K562 (cell line): ENCODE measurements around the gene TP53I3. TPM values are rescaled to one million over a fixed set of nuclear protein-coding genes. Genes with fewer than 3 reads are reported as not detected.
A peak's percentile ranks its signal among the peaks of the same experiment; 100 is the strongest.

Experiments
- BMI1 ChIP-seq: fragments of 150-350 bp; IDR thresholded peaks from 2 replicates; pipeline ENCODE4 v1.6.1; 2014; ENCODE audit warnings: low read length
- CREB5 ChIP-seq: fragments of 250-450 bp; sonication (Bioruptor Pico); IDR thresholded peaks from 2 replicates; pipeline ENCODE4 v1.5.0; 2020; ENCODE audit warnings: mild to moderate bottlenecking
- CTCF ChIP-seq, 3 experiments: IDR thresholded peaks in 2 of 3; conservative IDR thresholded peaks in 1 of 3; 2 replicates each; pipeline ENCODE4 v1.5.1; 2011 to 2012; ENCODE audit warnings: low read length in 3 of 3, mild to moderate bottlenecking in 3 of 3, control low read depth in 2 of 3, improper control_type of control experiment in 1 of 3, inconsistent platforms in 1 of 3, low read depth in 1 of 3, mixed read lengths in 1 of 3, moderate library complexity in 1 of 3; ENCODE audit not compliant: insufficient read depth in 2 of 3
- E2F3 ChIP-seq: fragments of 250-450 bp; sonication (Bioruptor Pico); IDR thresholded peaks from 2 replicates; pipeline ENCODE4 v1.4.0; 2020; ENCODE audit warnings: mild to moderate bottlenecking
- E2F6 ChIP-seq, 2 experiments: IDR thresholded peaks; 2 replicates each; pipeline ENCODE4 v1.6.1; 2011; ENCODE audit warnings: borderline replicate concordance in 1 of 2, control low read depth in 1 of 2, low read depth in 1 of 2, low read length in 1 of 2, mild to moderate bottlenecking in 1 of 2, mixed read lengths in 1 of 2, moderate library complexity in 1 of 2; ENCODE audit not compliant: insufficient read depth in 1 of 2, insufficient read length in 1 of 2, poor library complexity in 1 of 2, severe bottlenecking in 1 of 2; ENCODE audit errors: extremely low read depth in 1 of 2
- FOXA1 ChIP-seq: fragments of 450-650 bp; IDR thresholded peaks from 2 replicates; pipeline ENCODE4 v1.6.1; 2016; ENCODE audit warnings: mild to moderate bottlenecking, borderline replicate concordance
- HNRNPL ChIP-seq: fragments of 200-400 bp; formaldehyde crosslinking; IDR thresholded peaks from 2 replicates; pipeline ENCODE4 v1.6.1; 2017; ENCODE audit warnings: low read depth, mild to moderate bottlenecking, low read length
- MCM5 ChIP-seq: fragments of 450-650 bp; IDR thresholded peaks from 2 replicates; pipeline ENCODE4 v1.6.1; 2016; ENCODE audit warnings: low read depth
- NFXL1 ChIP-seq: fragments of 450-650 bp; formaldehyde crosslinking; IDR thresholded peaks from 2 replicates; pipeline ENCODE4 v1.4.0; 2021; ENCODE audit warnings: mild to moderate bottlenecking
- PHTF2 ChIP-seq: fragments of 250-450 bp; sonication (Bioruptor Pico); IDR thresholded peaks from 2 replicates; pipeline ENCODE4 v1.5.0; 2021; ENCODE audit warnings: mild to moderate bottlenecking
- POLR3A ChIP-seq: IDR thresholded peaks from 2 replicates; pipeline ENCODE4 v1.6.1; 2011; ENCODE audit warnings: borderline replicate concordance, mild to moderate bottlenecking, moderate library complexity; ENCODE audit not compliant: insufficient read length, insufficient read depth; ENCODE audit errors: extremely low read depth
- RB1 ChIP-seq: fragments of 450-650 bp; IDR thresholded peaks from 2 replicates; pipeline ENCODE4 v1.6.1; 2017; ENCODE audit warnings: low read depth, mild to moderate bottlenecking
- SRSF9 ChIP-seq: fragments of 200-400 bp; formaldehyde crosslinking; IDR thresholded peaks from 2 replicates; pipeline ENCODE4 v1.6.1; 2017; ENCODE audit warnings: low read depth, low read length, borderline replicate concordance
- ZBED1 ChIP-seq: IDR thresholded peaks from 2 replicates; pipeline ENCODE4 v1.6.1; 2014
- ZNF3 ChIP-seq: fragments of 250-450 bp; sonication (Bioruptor Pico); IDR thresholded peaks from 2 replicates; pipeline ENCODE4 v1.5.0; 2021; ENCODE audit warnings: mild to moderate bottlenecking, moderate library complexity
- ZNF354B ChIP-seq: fragments of 250-450 bp; sonication (Bioruptor Pico); IDR thresholded peaks from 2 replicates; pipeline ENCODE4 v1.4.0; 2020
- ZNF449 ChIP-seq: fragments of 250-450 bp; sonication (Bioruptor Pico); IDR thresholded peaks from 2 replicates; pipeline ENCODE4 v1.8.0; 2022; ENCODE audit warnings: moderate library complexity, mild to moderate bottlenecking, inconsistent platforms
- ZSCAN29 ChIP-seq: fragments of 450-650 bp; IDR thresholded peaks from 2 replicates; pipeline ENCODE4 v1.6.1; 2017
- polyA plus RNA-seq, 8 experiments: library from polyadenylated mRNA; depleted of rRNA in 4 of 8; stranded (reverse) in 5 of 8; unstranded in 3 of 8; fragments of >200 nt; fragmentation: Nextera tagmentation in 2 of 8; fragmentation: Illumina TruSeq in 1 of 8; extraction: Ambion mirVana in 2 of 8; extraction: Trizol in 1 of 8; gene quantifications; 2 replicates each; pipeline versions ENCODE4 v1.2.1 to v1.2.3, GENCODE V29; 2011 to 2014; ENCODE audit warnings: inconsistent platforms in 1 of 8, missing spikeins in 1 of 8
- total RNA-seq, 7 experiments: library from RNA; depleted of rRNA in 6 of 7; stranded (reverse); fragments of >200 nt in 6 of 7; fragmentation: Illumina TruSeq in 2 of 7; extraction: Trizol in 2 of 7; gene quantifications; 2 replicates each; pipeline versions ENCODE4 v1.2.1 to v1.2.3, GENCODE V29; 2011 to 2021; ENCODE audit warnings: low replicate concordance in 1 of 7

Gene TP53I3
- total and polyA plus RNA-seq, 9 of the 15 experiments (the other 6 are each of a cell fraction or from before 2014, with no cell fraction given), result 0.65 to 9.5 (median 5.6) TPM

- TF ChIP-seq ZSCAN29, result no peak
- no peak for TF ChIP-seq PHTF2 (CRISPR knock-in tag)
- TF ChIP-seq CTCF (IDR thresholded peaks at IDR 0.05 in 2 of 3, conservative IDR thresholded peaks at IDR 0.05 in 1 of 3; ENCODE audit: insufficient read depth in 2 of 3, low read depth in 1 of 3, low read length in 3 of 3), result no peak
- no peak for TF ChIP-seq ZNF449 (CRISPR knock-in tag)
- TF ChIP-seq MCM5, result no peak
- no peak for TF ChIP-seq POLR3A
- no peak for TF ChIP-seq NFXL1 (CRISPR knock-in tag)
- no peak for TF ChIP-seq ZNF3 (CRISPR knock-in tag)
- peak; percentile 64 to 77 for TF ChIP-seq E2F6 (IDR thresholded peaks at IDR 0.05; ENCODE audit: borderline replicate concordance in 1 of 2, extremely low read depth in 1 of 2, insufficient read depth in 1 of 2, insufficient read length in 1 of 2, low read depth in 1 of 2, low read length in 1 of 2, poor library complexity in 1 of 2, severe bottlenecking in 1 of 2)
- no peak for TF ChIP-seq ZBED1
- TF ChIP-seq FOXA1, result no peak
- TF ChIP-seq BMI1, result no peak
- TF ChIP-seq E2F3 (CRISPR knock-in tag), result no peak
- no peak for TF ChIP-seq CREB5
- no peak for TF ChIP-seq RB1
- TF ChIP-seq ZNF354B (CRISPR knock-in tag), result no peak
- no peak for TF ChIP-seq SRSF9
- no peak for TF ChIP-seq HNRNPL
Measured at GRCh38 chr2:24046930-24047702, 37.5 kb downstream of the TP53I3 start, which contains the start of gene WDCP (continued).
